HG03095 (cell line): ENCODE data around the gene AKAP7.
"Not testable (repeated sequence)": the region's sequence is repeated elsewhere in the genome, so short reads cannot be mapped to it uniquely, and the experiment has no call there.

Experiments used
- ATAC-seq: cut with Tn5 transposase; IDR thresholded peaks from one replicate; pipeline ENCODE4 v1.9.1; 2021; ENCODE audit warnings: moderate library complexity; ENCODE audit not compliant: unreplicated experiment

Gene AKAP7

DNA sequence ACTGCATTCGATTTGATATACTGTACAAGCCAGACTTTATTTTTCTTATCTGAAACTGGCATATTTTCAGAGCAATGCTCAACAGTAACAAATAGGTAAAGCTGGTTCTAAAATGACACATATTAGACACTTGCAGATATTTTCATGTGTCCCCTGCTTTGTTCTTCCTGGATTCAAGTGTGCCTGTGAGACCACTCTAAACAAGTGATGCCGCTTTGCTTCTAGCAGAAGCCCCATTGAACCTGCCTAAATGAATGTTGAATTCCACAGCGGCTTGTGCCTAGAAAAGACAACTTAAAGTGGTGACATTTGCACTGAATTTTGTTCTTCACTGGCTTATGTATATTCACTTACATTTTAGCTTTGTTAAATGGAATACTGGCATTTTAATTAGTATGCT, 115.7 kb downstream of the AKAP7 start:
- no peak for ATAC-seq

DNA sequence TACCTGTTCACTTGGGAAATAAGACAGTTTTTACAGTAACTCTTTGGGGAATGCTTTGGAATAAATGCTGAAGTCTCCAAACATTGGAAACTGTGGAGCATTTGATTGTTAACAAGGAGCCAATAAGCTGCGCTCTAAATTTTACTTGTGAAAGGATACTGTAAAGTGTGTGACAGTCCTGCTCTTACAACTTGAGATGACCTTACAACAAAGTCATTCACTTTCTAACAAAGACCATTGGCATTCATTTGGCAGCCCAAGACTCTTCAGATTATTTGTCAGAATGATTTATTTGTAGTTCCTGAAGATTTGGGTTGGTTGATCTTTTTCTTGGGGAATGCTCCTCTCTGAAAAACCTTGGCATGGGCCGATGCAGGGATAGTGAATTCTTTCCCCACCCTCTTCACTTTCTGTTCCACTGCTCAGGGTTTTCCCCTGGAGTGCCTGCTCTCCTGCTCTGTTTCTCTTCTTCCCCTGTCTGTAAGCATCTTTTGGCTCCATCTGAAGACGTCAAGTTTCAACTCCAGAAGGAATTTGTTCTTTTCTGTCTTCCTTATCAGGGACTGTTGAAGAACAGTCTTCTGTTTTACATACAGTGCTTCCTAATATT, 116.4 kb downstream of the AKAP7 start:
- no peak for ATAC-seq

DNA sequence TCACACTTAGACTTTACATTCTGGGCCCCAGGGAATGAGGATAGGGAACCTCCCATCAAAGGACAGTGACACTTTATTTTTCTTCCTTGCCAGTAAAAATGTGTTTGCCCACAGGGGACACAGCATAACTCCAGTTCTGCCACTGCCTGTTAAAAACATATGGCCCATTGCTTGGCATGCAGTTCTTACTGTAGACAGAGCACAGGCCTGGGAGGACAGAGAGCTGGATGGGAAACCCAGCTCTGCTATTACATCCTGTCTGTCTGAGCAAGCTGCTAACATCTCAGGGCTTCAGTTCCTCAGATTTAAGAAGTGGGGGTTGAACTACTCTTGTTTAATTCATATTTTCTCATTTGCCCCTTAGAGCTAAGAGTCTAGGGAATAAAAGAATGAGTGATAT, 120.2 kb downstream of the AKAP7 start:
- ATAC-seq, result no peak

DNA sequence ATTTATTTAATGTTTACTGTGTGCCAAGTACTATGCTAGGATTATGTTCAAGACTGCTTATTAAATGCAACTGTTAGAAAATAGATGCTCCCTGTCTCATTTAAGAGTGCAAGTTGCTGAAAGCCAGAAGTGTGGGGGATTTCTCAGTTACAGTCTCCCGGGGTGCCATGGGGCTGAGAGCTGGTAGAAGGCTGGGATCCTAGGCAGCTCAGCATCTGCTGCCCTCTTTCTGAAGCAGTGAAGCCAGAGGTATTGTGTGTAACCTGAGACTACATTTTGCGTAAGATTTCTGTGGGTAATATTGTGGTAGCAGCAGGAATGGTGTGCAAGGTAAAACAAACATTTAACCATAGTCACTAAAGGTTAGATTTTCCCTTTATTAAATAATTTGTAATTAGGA, 120.6 kb downstream of the AKAP7 start:
- no peak for ATAC-seq

DNA sequence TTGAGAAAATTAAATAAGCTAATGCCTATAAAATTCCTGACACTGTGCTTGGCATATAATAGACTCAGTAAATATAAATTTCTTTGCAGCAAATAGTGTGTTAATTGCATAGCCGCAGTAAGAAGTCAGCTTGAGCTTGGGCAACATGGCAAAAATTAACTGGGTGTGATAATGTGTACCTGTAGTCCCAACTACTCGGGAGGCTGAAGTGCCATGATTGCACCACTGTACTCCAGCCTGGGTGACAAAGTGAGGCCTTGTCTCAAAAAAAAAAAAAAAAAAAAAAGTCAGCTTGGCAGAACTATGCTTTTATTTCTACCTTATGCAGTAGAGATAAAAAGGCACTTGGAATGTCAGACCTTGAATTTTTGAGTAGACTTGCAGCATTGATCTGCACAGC, 121.8 kb downstream of the AKAP7 start:
- no peak for ATAC-seq

DNA sequence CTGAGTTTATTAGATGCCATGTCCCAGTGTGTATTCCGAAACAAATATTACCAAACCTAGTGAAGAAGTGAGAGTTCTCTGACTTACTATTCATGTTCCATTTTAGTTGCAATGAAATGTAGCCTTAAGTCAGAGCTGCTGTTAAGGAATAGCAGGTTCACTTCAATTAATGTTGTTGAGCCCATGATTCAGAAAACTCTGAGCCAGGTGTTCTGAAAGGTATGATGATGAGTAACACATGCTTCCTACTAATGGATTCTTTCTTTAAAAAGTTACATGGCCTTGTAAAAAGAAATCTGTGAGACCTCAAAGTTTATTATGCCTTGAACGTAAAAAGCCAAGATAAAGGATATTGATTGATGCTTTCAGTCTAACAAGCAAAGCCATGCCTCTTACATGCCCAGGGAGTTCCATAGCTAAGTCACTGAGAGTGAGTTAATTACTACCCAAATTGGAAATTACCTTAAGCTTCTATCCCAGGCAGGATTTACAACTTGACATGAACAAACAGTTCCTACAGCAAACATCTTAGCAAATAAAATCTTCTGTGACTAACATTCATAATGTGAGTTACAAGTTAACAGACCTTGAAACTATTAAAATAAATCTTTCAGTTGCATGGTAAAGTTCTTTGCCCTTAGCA, 122.9 kb downstream of the AKAP7 start:
- no peak for ATAC-seq

DNA sequence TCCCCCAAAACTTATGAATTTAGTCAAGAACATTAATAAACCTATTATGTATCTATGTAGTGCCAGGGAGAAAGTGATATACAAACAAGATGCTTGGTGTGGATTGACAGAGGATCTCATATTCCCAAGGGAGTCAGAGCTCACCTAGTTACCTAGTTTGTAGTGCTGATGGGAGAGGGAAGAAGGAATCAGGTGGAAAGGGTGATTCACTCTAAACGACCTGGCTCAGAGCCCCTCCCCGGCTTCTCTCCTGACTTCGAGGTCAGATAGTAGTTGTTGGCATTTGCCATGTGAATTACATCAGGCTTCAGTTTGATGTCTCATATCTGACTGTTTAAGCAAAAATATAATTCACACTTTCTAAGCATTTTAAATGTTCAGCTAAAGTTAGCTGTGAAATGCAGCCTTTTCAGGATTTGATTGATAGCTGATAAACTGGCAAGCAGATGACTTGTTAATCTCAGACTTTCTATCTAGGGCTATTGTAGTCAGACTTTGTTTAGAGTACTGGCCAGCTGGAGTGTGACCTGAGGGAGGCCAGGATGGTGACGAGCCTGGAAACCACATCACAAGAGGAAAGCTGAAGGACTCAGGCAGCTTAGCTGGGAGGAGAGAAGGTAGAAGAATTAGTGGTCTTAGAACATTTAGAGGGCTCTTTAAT, 123.7 kb downstream of the AKAP7 start:
- ATAC-seq, result no peak

DNA sequence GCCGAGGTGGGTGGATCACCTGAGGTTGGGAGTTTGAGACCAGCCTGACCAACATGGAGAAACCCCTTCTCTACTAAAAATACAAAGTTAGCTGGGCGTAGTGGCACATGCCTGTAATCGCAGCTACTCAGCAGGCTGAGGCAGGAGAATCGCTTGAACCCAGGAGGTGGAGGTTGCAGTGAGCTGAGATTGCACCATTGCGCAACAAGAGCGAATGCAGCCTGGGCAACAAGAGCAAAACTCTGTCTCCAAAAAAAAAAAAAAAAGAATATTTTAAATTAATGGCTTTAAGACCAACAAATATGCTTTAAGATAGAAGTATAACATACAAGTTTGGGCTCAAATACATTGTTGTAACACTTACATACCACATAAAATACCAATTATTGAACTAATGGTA, 125.7 kb downstream of the AKAP7 start:
- ATAC-seq, result not testable (repeated sequence)

DNA sequence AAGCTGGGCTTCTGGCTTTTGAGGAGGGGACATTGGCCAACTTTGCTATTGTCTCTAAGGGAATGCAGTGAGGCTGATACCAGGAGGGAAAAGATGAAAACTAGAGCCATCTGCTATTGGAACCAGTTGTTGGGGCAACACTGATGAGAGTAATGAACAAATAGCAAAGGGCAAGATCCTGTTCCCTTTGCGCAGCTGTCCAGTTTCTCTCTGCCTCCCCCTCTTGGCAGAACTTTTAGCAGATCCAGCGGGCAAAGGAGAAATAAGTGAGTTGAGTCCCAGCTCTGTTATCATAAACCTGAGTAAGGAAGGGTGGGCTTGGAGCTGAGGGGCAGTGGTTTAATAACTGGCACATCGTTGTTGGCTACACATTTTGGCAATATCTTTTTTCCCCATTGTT, 126.8 kb downstream of the AKAP7 start:
- ATAC-seq, result no peak

DNA sequence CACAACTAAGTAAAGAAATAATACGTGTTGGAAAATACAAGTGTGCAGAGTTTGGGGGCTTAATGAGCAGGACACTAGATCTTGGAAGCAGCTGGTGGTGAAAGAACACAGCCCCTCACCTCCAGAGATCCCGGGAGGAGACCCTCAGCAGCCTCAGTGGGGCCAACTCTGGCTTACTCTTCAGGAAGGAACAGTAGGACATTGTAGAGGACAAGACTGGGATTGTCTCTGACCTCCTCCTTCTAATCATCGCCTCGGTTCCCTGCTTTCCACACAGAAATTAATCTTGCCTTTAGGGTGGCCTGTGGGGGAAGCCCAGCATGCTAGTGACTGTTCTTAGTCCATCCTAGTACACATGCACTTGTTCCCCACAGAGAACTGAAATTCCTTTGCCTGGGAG, 130.7 kb downstream of the AKAP7 start:
- no peak for ATAC-seq

DNA sequence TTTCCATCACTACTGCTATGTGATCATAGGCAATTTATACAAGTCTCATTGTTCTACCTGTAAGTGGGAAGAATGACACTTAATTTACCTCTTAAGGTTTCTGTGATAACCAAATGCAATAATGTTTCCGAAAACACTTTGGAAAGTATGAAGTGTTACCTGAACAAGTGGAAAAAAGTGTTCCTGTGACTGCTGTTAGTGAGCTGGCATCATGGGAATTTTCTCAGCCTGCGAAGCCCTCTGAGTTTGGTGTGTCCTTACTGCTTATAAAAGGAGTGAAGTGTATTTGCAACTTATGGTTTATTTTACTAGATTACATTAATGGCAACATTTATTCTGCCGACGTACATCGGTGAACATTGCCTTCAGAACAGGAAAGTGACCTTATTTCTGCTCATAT, 133.0 kb downstream of the AKAP7 start:
- no peak for ATAC-seq

DNA sequence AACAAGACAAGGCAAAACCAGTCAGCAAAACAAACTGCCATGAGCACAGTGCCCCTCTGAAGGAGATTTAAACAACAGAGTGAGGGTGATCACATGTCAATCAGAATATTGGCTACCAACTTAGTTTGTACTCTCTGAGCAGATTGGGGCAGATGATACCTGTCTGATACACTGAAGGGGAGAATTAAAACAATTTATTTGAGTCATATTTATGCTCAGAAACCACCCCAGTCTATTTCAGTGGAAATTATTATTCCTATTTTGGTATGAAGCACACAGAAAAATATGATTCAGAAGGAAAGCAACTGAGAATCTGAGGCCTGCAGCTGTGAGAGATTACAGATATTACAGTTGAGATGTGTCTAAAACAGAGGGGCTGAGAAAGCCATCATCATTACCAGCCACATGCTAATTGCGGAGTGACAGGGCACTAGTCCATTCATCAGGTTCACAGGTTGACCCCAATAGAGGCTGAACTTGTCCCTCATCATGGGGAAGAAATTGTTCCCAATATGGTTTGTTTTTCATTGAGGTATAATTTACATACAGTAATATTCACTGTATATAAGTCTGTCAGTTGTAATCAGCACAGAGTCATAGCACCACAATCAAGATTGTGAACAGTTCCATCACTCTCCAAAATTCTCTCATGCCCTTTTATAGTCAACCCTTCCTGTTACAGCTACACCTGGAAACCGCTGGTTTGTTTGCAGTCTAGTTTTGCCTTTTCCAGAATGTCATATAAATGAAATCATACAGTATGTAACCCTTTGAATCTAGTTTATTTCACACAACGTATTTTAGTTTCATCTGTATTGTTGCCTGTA, 134.5 kb downstream of the AKAP7 start:
- ATAC-seq, result no peak

DNA sequence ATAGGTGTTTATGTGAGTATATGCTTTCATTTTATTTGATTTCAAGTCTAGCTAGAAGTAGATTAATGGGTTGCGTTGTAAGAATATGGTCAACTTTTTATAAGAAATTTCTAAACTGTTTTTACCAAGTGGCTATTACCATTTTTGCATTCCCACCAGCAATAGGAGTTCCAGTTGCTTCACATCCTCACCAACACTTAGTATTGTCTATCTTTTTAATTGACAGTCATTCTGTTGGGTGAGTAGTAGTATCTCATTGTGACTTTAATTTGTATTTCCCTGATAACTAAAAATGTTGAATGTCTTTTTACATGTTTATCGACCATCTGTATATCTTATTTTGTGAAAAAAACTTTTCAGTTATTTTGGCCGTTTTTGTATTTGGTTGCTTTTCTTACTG, 135.3 kb downstream of the AKAP7 start:
- ATAC-seq, result no peak

DNA sequence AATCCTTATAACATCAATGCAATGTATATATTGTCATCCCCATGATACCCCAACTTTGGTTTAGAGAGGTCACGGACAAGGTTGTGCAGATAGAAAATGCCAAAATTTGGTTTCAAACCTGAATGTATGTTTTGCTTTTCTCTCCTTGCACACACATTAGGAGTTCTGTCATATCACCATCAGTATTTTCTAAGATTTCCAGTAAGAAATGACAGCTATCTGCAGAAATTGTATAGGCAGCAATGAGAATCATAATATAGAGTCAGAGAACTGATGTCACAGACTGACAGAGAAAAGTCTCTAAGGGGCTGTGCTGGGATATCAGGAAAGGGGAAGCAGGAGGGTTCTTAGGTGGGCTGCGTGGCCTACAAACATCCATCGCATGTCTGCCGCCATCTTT, 140.0 kb downstream of the AKAP7 start:
- ATAC-seq, result no peak

DNA sequence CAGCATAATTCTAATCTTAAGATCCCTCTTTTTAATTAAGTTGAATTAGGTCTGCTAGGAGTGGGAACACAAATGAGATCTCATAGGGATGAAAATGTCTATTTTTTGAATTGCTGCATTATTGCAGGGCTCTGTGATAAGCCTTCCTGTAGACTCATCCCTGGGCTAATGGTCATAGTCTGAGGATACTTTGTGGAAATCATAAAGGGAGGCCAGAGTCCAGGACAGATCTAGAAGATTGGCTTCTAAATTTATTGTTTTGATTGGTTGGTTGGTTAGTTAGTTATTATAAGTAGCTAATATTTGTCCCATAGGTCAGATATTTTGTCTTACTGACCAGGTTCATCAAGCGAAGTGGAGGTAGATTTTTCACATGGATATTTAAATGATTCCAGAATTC, 142.3 kb downstream of the AKAP7 start:
- no peak for ATAC-seq

DNA sequence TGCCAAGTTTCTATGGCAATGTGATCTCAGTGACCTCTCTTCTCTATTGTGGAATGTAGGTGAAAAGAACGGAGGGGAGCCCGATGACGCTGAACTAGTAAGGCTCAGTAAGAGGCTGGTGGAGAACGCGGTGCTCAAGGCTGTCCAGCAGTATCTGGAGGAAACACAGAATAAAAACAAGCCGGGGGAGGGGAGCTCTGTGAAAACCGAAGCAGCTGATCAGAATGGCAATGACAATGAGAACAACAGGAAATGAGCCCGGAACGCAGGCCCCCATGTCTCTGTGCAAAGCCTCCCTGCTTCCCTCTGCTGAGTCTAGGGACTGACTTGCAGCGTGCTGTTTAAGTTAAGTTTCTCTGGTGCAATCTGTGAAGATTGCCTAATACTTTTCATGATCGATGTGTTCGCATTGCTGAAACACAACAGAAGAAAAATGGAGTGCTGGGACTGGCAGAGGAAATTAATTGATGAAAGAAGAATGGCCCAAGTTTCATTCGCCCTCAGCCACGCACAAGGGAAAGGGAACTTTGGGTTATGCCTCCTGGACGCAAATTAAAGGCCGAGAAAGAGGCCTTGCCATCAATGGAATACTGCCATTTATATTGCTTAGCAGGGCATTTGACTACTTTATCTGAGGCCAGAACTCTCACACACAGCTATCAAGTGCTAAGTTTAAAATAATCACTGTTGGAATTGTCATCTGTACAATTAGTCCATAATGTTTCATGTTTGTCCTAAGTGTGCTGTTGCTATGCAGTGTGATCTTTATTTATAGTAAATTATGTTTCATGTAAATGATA, 146.4 kb downstream of the AKAP7 start:
- ATAC-seq, result no peak

DNA sequence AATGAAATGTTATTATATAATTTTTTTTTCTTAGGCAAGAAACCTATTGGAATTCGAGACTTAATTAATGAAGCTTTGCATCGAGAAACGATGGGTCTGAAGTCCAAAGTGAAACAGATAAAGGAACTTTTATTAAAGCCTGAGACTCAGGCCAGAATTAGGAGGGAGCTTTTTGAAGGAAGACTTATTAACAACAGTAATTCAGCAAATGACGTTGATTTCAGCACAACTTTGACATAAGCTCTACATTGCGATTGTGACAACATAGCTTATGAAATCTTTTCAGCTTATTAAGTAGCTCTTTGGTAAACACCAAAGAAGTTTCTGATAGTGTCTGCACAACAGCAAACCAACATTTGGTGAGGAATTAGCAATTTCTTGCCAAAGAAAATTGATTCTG, 147.1 kb downstream of the AKAP7 start:
- ATAC-seq, result no peak

DNA sequence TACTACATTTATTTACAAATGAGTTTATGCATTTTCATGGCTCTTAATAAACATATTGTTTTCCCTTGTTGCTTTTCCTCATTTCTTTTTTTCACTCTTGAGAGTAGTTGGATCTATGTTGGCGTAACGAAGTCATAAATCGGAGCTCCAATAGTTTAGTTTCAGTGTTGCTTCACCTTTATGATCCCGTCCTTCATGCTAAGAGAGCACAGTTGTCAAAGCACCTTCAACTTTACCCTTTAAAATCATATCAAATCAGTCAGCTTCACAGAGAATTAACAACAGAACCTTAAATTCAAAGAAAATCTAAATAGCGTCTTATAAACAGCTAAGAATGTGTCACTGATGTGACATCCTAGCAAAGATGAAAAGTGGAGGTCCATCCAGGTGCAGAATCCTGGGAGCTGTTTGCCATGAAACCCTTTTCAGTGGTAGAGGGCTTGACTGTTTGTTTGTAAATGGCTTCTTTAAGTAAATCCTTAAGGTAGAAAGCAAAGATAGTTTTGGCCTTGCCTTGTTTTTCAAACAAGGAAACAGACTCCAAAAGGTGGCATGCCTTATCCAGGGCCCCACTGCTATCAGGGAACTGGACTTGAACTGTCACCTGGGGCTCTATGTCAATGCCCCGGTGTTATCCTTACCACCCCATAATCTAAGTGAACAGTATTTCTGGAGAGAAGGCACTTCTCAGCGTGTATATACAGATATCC, 148.4 kb downstream of the AKAP7 start:
- ATAC-seq, result no peak

DNA sequence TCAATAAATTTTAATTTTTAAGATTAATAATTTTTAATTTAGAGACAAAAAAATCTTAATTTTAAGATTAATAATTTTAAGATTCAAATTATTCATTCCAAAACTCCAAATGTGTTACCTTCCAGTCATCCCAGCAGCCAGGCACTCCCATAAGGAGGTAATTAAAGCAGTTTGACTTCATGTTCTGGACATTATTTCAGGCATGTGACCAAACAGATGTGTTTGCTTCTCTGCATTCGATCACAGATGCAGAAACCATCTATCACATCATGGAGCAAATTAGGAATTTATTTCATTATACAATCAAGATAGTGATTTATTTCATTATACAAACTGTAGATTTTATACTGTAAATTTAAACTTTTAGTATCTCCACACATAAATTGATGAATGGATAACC, 150.3 kb downstream of the AKAP7 start:
- ATAC-seq, result no peak

DNA sequence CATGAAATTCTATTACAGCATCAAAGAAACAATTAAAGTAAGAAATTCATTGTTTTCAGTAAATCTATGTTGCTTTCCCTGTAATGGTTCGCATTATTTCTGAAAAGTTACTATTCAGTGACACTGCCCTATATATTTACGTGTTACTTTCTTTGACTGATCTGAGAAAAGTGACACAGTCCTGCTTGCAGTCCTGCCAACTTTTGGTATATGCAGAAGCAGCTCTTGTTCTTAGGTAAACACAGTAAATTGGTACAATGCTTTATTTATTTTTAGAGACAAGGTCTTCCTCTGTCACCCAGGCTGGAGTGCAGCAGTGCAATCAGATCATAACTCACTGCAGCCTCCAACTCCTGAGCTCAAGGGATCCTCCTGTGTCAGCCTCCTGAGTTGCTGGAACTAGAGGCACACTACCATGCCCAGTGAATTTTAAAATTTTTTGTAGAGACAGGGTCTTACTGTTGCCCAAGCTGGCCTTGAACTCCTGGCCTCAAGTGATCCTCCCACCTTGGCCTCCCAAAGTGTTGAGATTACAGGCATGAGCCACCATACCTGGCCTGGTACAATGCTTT, 151.3 kb downstream of the AKAP7 start:
- ATAC-seq, result no peak
